Psoas muscle (tissue), 8 donors: ENCODE results near the gene CELF4. TPM values are rescaled to one million over a fixed set of nuclear protein-coding genes. Genes with fewer than 3 reads are reported as not detected.

Experiments
- ATAC-seq, 4 donors: fragments of 200-7000 bp; cut with Tn5 transposase; one replicate each; pipeline ENCODE4 v1.9.1; 2020; ENCODE audit warnings: moderate library complexity in 3 of 4, mild to moderate bottlenecking in 2 of 4
- DNase-seq, 2 donors: peaks; one replicate each; pipeline ENCODE4 v3.0.0-alpha.2; 2020
- H3K27ac ChIP-seq: fragments of 200-600 bp; one replicate; pipeline ENCODE4 v1.8.0; 2022
- H3K27me3 ChIP-seq, 3 donors: fragments of 200-600 bp in 1 of 3; one replicate each; pipeline versions ENCODE4 v1.6.1 to v1.8.0; 2013 to 2022; ENCODE audit warnings: low read length in 2 of 3, mild to moderate bottlenecking in 2 of 3, moderate library complexity in 1 of 3; ENCODE audit not compliant: insufficient read depth in 3 of 3
- H3K36me3 ChIP-seq, 2 donors: fragments of 200-600 bp in 1 of 2; one replicate each; pipeline versions ENCODE4 v1.6.1 to v1.8.0; 2013 to 2022; ENCODE audit warnings: low read depth in 1 of 2, mild to moderate bottlenecking in 1 of 2, moderate library complexity in 1 of 2; ENCODE audit not compliant: insufficient read depth in 1 of 2
- H3K4me1 ChIP-seq: fragments of 200-600 bp; one replicate; pipeline ENCODE4 v1.8.0; 2022
- H3K4me3 ChIP-seq: fragments of 200-600 bp; one replicate; pipeline ENCODE4 v1.8.0; 2022; ENCODE audit warnings: mild to moderate bottlenecking
- H3K9me3 ChIP-seq: fragments of 200-600 bp; one replicate; pipeline ENCODE4 v1.8.0; 2022
- WGBS, 3 donors: extraction: QIAGEN DNeasy Blood & Tissue Kit; methylation state at CpG; one replicate each; pipeline versions ENCODE4 v1.1.6 to v1.1.7; 2013; 5-methylcytosine and 5-hydroxymethylcytosine counted together
- intact Hi-C, 2 donors: fragments of 100-400 bp; cut with DNase I; formaldehyde crosslinking; loops; one replicate each; pipeline versions ENCODE4 v1.11.0 to v1.14.2; 2022
- polyA plus RNA-seq, 3 donors: library from polyadenylated mRNA; stranded (reverse); fragments of 200-250 nt; gene quantifications; one replicate each; pipeline ENCODE4 v1.2.3, GENCODE V29; 2013
- total RNA-seq, 4 donors: library from RNA; stranded (reverse); fragmentation: NEBNext Ultra II Directional in 2 of 4; extraction: Animal tissue kit (Norgen Biotek cat#: 25700) in 2 of 4; gene quantifications; one replicate each; pipeline versions ENCODE4 v1.2.1 to v1.2.4, GENCODE V29; 2021 to 2023
- TF ChIP-seq, protein P1 (sequence below): fragments of 200-600 bp; IDR thresholded peaks from one replicate; pipeline ENCODE4 v1.8.0; 2022; ENCODE audit warnings: antibody characterized with exemption
- donor health status: healthy with polysubstance abuse.
- donor health status: DM: no; HTN: no; CAD: no; lungs with moderate emphysema.
- donor health status: Bipolar disorder and iron deficiency.
- donor health status: healthy.
- donor health status: DM: yes; HTN: yes; CAD: no.
- donor health status: DM: no; HTN: no; CAD: no.
- donor health status: DM: no; HTN: no; CAD: no.
- donor health status: DM: yes; HTN: yes; CAD: no.

CELF4 gene
- total and polyA plus RNA-seq, 7 donors = 0.17 to 0.28 (median 0.17) TPM; not detected in 3

DNA sequence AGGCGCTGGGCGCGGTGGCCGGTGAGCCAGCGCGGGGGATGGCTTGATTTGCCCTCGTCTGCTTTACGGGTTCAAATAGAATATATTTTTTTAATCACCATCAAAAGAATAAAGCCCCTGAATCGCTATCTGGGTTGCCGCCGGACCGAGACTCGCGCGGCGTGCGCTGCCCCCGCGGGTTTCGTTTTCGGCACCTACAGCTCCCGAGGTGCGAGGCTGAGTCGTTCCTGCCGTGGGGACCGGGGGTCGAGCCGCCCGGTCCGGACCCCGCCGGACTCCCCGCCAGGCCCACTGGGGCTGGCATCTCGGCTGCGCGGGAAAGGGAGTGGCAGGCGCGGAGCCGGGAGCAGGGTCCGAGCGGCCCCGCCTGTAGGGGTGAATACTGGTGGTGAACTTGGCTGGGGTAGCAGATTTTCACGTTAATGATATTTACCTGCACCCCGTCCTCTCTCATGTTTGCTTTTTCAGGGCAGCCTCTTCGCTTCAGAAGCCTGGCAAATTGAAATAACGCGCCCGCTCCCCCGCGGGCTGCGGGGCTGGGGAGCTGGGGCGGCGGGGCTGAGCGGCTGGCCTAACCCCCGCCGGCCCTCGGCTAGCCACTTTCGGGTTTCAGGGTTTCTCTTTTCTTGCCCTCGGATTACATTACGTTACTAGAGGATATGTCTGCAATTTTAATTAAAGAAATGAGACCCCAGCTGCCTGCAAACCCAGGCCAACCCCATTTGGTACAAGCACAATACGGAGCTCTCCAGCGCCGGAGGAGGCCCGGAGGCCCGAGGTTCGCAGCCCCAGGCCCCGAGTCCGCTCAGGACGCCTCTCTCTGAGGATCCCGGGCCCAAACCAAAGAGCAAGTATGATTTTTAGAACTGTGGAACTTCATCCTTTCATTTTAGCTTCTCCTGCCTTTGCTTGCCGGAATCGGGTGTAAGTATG, 1.7 kb upstream of the CELF4 start:
- WGBS, 3 donors = 2 to 3% (median 2%) methylated on average over 70 to 72 of the region's 72 CpGs
- no peaks in the 10 kb centered on the region for H3K36me3 ChIP-seq
- TF ChIP-seq, protein P1, sequence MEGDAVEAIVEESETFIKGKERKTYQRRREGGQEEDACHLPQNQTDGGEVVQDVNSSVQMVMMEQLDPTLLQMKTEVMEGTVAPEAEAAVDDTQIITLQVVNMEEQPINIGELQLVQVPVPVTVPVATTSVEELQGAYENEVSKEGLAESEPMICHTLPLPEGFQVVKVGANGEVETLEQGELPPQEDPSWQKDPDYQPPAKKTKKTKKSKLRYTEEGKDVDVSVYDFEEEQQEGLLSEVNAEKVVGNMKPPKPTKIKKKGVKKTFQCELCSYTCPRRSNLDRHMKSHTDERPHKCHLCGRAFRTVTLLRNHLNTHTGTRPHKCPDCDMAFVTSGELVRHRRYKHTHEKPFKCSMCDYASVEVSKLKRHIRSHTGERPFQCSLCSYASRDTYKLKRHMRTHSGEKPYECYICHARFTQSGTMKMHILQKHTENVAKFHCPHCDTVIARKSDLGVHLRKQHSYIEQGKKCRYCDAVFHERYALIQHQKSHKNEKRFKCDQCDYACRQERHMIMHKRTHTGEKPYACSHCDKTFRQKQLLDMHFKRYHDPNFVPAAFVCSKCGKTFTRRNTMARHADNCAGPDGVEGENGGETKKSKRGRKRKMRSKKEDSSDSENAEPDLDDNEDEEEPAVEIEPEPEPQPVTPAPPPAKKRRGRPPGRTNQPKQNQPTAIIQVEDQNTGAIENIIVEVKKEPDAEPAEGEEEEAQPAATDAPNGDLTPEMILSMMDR = no peak
- peak overlapping the region; percentile 4 for H3K27ac ChIP-seq
- peaks cover 11% of the 10 kb centered on the region for H3K4me1 ChIP-seq
- H3K9me3 ChIP-seq = no peaks in the 10 kb centered on the region
- intact Hi-C loops = no loop called here
- ATAC-seq = no peak
- DNase-seq = no peak
- peaks cover 0 to 86% (median 34%) of the 10 kb centered on the region in 3 donors for H3K27me3 ChIP-seq
- H3K4me3 ChIP-seq = peak overlapping the region; percentile 73

DNA sequence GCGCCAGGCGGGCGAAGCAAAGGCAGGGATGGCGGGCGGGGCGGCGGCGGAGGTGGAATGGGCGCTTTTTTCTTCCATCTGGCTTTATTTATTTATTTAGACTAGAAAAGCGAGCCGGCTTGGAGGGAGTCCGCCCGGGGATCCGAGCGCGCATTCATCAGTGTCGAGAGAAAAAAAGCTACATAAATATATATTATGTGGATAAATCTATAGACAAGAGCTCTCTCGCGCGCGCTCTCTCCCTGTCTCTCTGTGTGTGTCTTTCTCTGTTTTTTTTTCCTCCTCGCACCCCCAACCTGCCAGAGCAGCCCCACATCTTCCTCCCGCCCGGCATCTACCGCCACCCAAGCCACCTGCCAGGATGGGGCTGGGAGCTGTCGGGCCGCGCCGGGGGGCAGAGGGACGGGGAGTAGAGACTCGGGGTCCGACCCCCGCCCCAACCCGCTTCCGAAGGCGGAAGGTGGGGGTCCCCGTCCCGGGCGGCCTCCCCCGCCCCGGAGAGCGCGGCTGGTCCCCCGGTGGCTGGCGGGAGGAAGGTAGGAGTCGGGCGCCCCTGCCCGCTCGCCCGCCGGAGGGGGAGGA, 972 bp upstream of the CELF4 start:
- ATAC-seq = peak in 2 of 4 donors; percentile 19 to 41
- TF ChIP-seq, protein P1 = no peak
- DNase-seq = no peak
- H3K36me3 ChIP-seq = no peaks in the 10 kb centered on the region
- H3K27me3 ChIP-seq = peaks cover 0 to 86% (median 34%) of the 10 kb centered on the region in 3 donors
- H3K27ac ChIP-seq = peak overlapping the region; percentile 4
- peak overlapping the region; percentile 73 for H3K4me3 ChIP-seq
- intact Hi-C loops = no loop called here
- no peaks in the 10 kb centered on the region for H3K9me3 ChIP-seq
- 1 to 3% (median 1%) methylated on average over 35 to 51 of the region's 51 CpGs for WGBS, 3 donors
- H3K4me1 ChIP-seq = peaks cover 11% of the 10 kb centered on the region

DNA sequence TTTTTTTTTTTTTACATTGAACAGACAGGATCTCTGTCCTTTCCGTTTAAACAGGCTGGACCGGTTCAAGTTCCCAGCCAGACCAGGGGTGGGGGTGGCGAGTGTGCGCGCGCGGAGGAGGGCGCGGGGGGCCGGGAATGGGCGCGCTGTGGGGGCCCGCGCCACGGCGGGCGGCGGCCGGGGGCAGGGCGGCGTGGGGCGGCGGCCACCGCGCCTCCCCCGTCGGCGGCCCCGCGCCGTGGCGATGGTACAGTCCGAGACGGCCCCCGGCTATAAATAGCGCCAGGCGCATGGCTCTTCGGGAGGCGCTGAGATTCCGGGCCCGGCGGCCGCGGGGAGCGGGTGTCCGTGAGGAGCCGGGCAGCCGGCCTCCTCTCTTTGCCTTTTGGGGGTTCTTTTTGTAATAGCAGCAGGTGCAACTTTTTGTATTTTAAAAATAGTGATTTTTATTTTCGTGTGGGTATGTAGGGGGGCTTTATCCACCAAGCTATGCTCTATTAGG, 430 bp upstream of the CELF4 start:
- WGBS, 3 donors = 0 to 1% (median 1%) methylated on average over 41 to 49 of the region's 49 CpGs
- H3K27ac ChIP-seq = no peak overlapping the region
- no peaks in the 10 kb centered on the region for H3K36me3 ChIP-seq
- peak; percentile 54 to 76 for DNase-seq
- TF ChIP-seq, protein P1 = no peak
- intact Hi-C loops = no loop called here
- H3K9me3 ChIP-seq = no peaks in the 10 kb centered on the region
- ATAC-seq = peak; percentile 75 to 90 (median 84)
- peaks cover 0 to 85% (median 34%) of the 10 kb centered on the region in 3 donors for H3K27me3 ChIP-seq
- peaks cover 11% of the 10 kb centered on the region for H3K4me1 ChIP-seq
- H3K4me3 ChIP-seq = peak overlapping the region; percentile 73

DNA sequence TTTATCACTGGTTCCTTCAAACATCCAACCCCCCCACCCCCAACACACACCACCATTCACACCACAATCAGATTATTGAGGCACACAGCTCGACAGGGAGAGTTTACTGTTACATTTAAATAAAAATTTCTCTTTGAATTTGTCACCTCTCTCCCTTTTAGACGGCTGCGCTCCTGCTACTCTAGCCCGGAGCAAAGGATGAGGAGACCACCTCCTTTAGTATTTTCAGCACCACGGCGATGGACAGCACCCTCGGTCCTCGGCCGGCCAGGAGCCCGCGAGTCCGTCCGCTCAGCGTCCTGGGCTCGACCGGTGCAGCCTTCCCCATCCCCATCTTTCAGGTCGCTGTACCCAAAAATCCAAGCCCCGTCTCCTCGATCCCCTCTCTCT, 892 bp downstream of the CELF4 start:
- DNase-seq (peak; percentile 50 to 71), ATAC-seq (peak; percentile 50 to 72 (median 60))
- H3K36me3 ChIP-seq = no peaks in the 10 kb centered on the region
- H3K27me3 ChIP-seq = peaks cover 3 to 78% (median 32%) of the 10 kb centered on the region in 3 donors
- TF ChIP-seq, protein P1 = no peak
- intact Hi-C loops = no loop called here
- no peak overlapping the region for H3K27ac ChIP-seq
- WGBS, 3 donors = 1 to 2% (median 2%) methylated on average over 19 of the region's 19 CpGs
- H3K4me1 ChIP-seq = peaks cover 11% of the 10 kb centered on the region
- peak overlapping the region; percentile 73 for H3K4me3 ChIP-seq
- H3K9me3 ChIP-seq = no peaks in the 10 kb centered on the region
